AG10803 (cell line): ENCODE measurements around the gene PDE8B.

Experiments
- DNase-seq: peaks from one replicate; pipeline ENCODE4 v3.0.0; 2010; ENCODE audit warnings: low read depth
- H3K4me3 ChIP-seq: 2 replicates; pipeline ENCODE4 v1.5.1; 2011; ENCODE audit warnings: mild to moderate bottlenecking, low read length, control low read depth
- CTCF ChIP-seq: conservative IDR thresholded peaks from 2 replicates; pipeline ENCODE4 v1.5.1; 2011; ENCODE audit warnings: mild to moderate bottlenecking, low read length, control low read depth, inconsistent platforms

Gene PDE8B

GRCh38 chr5:77425420-77425819, 214.9 kb downstream of the PDE8B start:
- peak; percentile 37 for DNase-seq
- H3K4me3 ChIP-seq = no peak overlapping the region
- TF ChIP-seq CTCF = no peak

- TF ChIP-seq CTCF = no peak
- no peak overlapping the region for H3K4me3 ChIP-seq
- DNase-seq = peak; percentile 14
Measured at GRCh38 chr5:77425998-77426659, 215.6 kb downstream of the PDE8B start.

- no peak overlapping the region for H3K4me3 ChIP-seq
- DNase-seq = peak; percentile 60
- TF ChIP-seq CTCF = no peak
Measured at GRCh38 chr5:77426670-77427069, 216.2 kb downstream of the PDE8B start.

- H3K4me3 ChIP-seq = no peak overlapping the region
- TF ChIP-seq CTCF = no peak
- peak; percentile 71 for DNase-seq
Measured at GRCh38 chr5:77427998-77428397, 217.5 kb downstream of the PDE8B start.

GRCh38 chr5:77428526-77428925, 218.0 kb downstream of the PDE8B start:
- H3K4me3 ChIP-seq = no peak overlapping the region
- no peak for TF ChIP-seq CTCF
- DNase-seq = no peak

- no peak for TF ChIP-seq CTCF
- DNase-seq = peak; percentile 71
- no peak overlapping the region for H3K4me3 ChIP-seq
Measured at GRCh38 chr5:77430726-77431125, 220.2 kb downstream of the PDE8B start.

GRCh38 chr5:77431286-77431685, 220.8 kb downstream of the PDE8B start:
- DNase-seq = peak; percentile 60
- no peak for TF ChIP-seq CTCF

More at GRCh38 chr5:77431286-77431685, 220.8 kb downstream of the PDE8B start:
- no peak overlapping the region for H3K4me3 ChIP-seq
